HT1080 (cell line): ENCODE results near the gene CNTN4. TPM values are rescaled to one million over a fixed set of nuclear protein-coding genes. Genes with fewer than 3 reads are reported as not detected.

Experiments used
- DNase-seq: peaks from one replicate; pipeline ENCODE4 v3.0.0-alpha.2; 2015; ENCODE audit warnings: low read depth
- total RNA-seq: library from RNA; depleted of rRNA; stranded (reverse); fragments of >200 nt; shearing (Covaris generic); gene quantifications from 2 replicates; pipeline ENCODE4 v1.2.3, GENCODE V29; 2014

Gene CNTN4
- total RNA-seq, 1 experiment from 2014 or later: not detected

- DNase-seq: no peak
Observed at GRCh38 chr3:3020209-3020608, 921.5 kb downstream of the CNTN4 start.

- no peak for DNase-seq
Observed at GRCh38 chr3:3023111-3023745, 924.6 kb downstream of the CNTN4 start.

- no peak for DNase-seq
Observed at GRCh38 chr3:3027976-3028567, 929.4 kb downstream of the CNTN4 start.

GRCh38 chr3:3031326-3031725 is 932.7 kb downstream of the CNTN4 start:
- no peak for DNase-seq

- DNase-seq: no peak
Observed at GRCh38 chr3:3037156-3037555, 938.5 kb downstream of the CNTN4 start.

- DNase-seq: peak; percentile 50
Observed at GRCh38 chr3:3038201-3038991, 939.7 kb downstream of the CNTN4 start.

GRCh38 chr3:3053974-3054373 is 955.3 kb downstream of the CNTN4 start:
- DNase-seq: peak; percentile 57

- DNase-seq: no peak
Observed at GRCh38 chr3:3059645-3060044, 961.0 kb downstream of the CNTN4 start.

GRCh38 chr3:3064297-3064696 is 965.6 kb downstream of the CNTN4 start:
- DNase-seq: no peak

- DNase-seq: peak; percentile 54
Observed at GRCh38 chr3:3065876-3066275, 967.2 kb downstream of the CNTN4 start.

GRCh38 chr3:3066378-3066777 is 967.7 kb downstream of the CNTN4 start:
- no peak for DNase-seq

GRCh38 chr3:3066910-3067309 is 968.2 kb downstream of the CNTN4 start:
- DNase-seq: no peak

- no peak for DNase-seq
Observed at GRCh38 chr3:3068358-3068881, 969.8 kb downstream of the CNTN4 start.

GRCh38 chr3:3069723-3070122 is 971.1 kb downstream of the CNTN4 start:
- DNase-seq: no peak

GRCh38 chr3:3071136-3071535 is 972.5 kb downstream of the CNTN4 start:
- DNase-seq: no peak

- no peak for DNase-seq
Observed at GRCh38 chr3:3074551-3075257, 976.0 kb downstream of the CNTN4 start.

- DNase-seq: no peak
Observed at GRCh38 chr3:3080309-3080708, 981.6 kb downstream of the CNTN4 start.

- no peak for DNase-seq
Observed at GRCh38 chr3:3081381-3082233, 982.9 kb downstream of the CNTN4 start.

- DNase-seq: no peak
Observed at GRCh38 chr3:3082234-3082924, 983.7 kb downstream of the CNTN4 start.

- no peak for DNase-seq
Observed at GRCh38 chr3:3084890-3085289, 986.2 kb downstream of the CNTN4 start.
